Stimulated activated CD4-positive, alpha-beta T cell treated with anti-CD3 and anti-CD28 coated beads, Interleukin-1b, Interleukin-23, amount 100 ng/mL, for 1 hour (primary cell): ENCODE results near the gene KIAA1549.

Experiments used
- DNase-seq, 2 donors: peaks; one replicate each; pipeline ENCODE4 v3.0.0-alpha.2; 2020; ENCODE audit warnings: low read depth in 2 of 2

The KIAA1549 gene

DNA sequence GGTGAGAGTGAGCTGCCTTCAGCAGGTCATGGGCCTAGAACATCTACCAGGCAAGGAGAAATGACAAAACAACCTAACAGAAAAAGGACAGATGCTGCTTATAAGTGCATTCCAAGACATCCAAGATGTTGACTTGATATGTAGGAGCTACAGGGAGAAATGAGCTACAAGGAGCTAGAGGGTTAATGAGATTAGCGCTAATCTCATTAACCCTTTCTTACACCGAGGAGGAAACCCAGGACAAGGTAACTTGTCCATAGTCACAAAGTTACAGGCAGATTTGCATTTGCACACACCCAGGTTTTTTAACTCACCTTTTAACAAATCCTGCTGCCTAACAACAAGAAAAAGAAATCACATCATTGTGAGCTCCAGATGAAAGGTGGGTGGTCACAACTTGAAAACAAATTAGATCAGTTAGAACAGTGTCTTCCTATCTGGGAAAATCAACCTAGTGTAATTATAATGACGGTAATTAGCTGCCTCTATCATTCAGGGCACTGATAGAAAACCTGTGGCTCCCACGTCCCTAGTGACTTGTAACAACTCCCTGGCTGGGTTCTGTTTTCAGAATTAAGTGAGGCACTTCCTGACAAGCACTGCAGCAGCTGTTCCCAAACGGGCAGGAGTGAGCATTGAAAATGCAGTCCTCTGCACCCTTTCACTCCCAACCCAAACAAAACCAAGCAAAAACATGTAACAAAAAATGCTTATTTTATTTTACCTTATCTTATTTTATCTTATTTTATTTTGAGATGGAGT, 5.7 kb downstream of the KIAA1549 start:
- no peak for DNase-seq

DNA sequence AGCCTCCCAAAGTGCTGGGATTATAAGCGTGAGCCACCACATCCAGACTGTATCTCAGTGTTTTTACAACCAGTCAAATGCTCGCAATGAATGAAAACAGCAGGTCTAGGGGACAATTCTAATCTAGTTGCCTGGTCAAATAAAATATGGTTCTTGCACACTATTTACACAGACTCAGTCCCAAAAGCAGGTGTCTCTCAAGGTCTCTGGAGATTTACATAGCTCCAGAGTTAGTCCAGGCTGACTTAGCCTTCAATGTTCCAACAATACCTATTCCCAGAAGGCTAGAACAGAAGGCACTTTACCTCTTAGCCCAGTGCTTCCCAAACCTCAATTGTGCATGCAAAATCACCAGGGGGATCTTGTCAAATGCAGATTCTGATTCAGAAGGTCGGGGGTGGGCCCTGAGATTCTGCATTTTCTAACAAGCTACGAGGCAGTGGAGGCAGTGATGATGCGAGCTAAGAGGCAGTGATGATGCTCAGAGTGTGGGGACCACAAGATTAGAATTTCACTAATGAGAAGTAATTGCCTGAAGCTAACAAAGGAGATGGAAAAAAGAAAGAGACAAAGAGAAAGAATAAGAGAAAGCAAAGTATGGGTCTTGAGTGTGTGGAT, 6.4 kb downstream of the KIAA1549 start:
- DNase-seq, result no peak

DNA sequence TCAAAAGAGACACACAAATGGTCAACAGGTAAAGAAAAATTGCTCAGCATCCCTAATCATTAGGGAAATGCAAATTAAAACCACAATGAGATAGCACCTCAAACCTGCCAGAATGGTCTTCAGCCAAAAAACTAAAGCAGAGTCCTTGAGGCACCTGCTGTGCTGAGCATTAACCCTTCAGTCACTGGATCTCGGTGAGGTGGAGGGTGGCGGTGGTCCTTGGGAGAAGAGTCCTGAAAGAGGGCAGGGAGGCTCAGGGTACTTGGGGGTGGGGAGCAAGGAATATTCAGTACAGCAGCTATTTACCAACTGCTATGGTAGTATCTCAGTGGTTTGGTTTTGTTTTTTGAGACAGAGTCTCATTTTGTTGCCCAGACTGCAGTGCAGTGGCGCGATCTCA, 7.1 kb downstream of the KIAA1549 start:
- no peak for DNase-seq

DNA sequence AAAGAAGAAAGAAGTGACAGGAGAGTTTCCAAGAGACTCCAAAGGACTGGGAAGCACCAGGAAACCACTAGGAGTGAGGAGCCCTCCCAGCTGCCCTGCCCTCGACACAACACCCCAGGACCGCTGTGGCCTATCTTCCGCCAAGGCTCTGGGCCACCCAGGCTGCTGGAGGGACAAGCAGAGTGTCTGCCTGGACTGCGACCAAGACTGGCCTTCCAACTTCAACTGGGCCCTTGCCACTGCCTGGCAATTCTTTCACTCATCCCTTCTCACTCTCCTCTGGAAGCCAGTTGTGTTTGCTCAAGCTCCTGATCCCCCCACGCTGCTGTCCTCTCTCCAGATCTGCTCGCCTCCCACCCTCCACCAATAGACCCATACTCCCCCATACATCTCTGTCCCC, 10.2 kb downstream of the KIAA1549 start:
- no peak for DNase-seq

DNA sequence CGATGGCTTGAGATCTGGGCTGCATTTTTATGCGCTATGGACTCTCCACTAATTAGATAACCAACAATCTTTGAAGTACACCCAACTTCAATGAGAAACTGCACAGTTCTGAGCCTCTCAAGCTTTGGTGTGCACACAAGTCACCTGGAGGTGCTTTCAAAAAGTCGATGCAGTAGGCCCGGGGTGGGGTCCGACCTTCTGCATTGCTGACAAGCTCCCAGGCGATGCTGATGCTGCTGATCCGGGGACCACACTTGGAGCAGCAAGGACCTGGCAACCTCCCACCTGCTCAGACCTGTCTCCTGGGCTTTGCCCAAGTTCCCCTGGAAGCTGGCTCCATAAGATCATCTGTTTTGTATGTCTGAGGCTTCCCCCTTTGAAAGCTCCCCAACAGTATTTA, 10.7 kb downstream of the KIAA1549 start:
- no peak for DNase-seq

DNA sequence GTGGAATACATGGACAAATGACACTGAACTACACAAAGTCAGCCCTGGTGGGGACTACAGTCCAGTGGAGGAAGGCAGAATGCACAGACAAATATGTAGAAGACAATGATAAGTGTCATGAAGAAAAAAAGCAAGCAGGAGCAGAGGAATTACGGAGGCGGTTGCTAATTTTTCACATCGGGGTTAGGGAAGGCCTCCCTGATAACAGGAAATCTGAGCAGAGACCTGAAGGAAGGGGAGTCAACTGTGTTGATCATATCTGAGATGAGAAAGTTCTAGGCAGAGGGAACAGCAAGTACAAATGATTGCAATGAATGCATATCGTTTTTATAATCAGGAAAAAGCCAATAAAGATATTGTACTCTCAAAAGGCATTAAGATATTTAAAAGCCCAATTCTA, 14.0 kb downstream of the KIAA1549 start:
- DNase-seq, result no peak

DNA sequence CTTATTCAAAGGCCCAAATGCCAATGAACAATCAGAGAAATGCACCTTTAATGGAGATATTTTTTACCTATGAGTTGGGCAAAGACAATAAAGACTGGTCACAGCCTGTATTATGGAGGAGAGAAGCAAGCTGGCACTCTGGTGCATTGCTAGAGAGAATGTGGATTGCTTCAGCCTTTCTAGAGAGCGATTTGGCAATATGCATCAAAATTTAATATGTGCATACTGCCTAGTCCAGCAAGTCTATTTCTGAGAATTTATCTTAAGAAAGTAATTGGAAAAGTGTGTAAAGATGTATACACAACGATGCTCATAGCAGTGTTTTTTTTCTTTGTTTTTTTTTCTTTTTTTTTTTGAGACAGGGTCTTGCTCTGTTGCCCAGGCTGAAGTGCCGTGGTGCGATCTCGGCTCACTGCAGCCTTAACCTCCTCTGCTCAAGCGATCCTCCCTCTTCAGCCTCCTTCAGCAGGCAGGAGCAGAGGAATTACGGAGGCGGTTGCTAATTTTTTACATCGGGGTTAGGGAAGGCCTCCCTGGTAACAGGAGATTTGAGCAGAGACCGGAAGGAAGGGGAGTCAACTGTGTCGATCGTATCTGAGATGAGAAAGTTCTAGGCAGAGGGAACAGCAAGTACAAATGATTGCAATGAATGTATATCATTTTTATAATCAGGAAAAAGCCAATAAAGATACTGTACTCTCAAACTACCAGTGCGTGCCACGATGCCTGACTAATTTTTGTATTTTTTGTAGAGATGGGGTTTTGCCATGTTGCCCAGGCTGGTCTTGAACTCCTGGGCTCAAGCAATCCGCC, 16.4 kb downstream of the KIAA1549 start:
- no peak for DNase-seq

DNA sequence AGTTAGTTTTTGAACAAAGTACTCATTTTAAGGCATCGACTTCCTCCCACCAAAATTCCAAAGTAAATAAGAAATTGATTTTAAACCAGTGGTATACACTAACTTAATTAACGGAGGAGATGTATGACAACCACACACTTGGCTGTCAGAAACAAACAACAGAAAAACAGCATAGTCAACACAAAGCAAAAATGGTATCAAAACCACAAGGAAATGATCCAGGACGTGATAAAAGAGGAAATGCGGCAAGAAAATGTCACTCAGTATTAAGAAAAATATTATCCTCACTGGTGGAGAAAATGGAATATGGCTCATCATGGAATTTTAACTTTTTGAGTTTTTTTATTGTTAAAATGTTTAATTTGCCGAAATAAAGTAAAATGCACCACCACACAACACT, 17.5 kb downstream of the KIAA1549 start:
- DNase-seq, result no peak

DNA sequence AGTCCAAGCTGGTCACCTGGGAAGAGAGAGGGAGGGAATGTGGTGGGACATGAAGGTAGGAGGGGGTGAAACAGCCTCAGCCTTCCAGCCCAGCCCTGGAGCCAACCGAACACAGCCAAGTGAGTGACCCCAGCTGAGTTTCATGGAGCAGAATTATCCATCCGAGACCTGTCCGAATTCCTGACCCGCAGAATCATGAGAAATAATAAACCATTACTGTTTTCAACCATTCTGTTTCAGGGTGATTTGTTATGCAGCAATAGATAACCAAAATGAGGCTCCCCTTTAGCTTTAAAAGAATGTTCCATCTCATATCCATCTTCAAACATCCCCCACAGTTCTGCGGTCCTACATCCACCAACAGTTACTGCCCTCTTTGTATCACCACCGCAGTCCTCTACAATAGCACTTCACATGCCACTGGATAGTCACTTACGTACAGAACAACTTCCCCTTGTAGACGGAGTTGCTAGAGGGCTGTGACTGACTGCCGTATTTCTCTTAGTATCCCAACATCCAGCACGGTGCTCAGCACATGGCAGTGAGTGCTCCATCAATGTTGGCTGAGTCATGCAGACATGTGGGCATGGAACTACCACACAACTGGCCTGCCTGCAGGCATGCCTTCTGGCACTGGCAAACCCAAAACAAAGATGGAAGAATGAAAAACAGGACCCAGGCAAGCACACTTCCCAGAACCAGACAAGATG, 18.5 kb downstream of the KIAA1549 start:
- DNase-seq, result no peak

DNA sequence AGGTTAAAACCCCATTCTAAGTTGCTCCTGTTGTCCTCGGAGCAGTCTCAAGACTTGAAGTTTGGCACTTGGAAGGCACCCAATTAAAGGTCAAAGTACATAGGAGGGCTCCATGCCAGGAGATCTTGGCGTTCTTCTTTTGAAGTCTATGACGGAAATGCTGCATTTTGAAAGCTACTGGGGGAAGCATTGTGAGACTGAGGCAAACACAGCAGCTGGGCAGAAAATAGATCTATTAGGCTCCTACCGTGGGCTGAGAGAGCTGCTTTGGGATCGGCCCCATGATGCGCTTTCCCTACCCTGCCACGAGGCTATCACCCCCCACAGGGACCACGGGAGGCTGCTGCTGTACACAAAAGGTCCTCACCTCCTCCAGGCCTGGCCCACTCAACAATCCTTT, 20.0 kb downstream of the KIAA1549 start:
- DNase-seq, result no peak

DNA sequence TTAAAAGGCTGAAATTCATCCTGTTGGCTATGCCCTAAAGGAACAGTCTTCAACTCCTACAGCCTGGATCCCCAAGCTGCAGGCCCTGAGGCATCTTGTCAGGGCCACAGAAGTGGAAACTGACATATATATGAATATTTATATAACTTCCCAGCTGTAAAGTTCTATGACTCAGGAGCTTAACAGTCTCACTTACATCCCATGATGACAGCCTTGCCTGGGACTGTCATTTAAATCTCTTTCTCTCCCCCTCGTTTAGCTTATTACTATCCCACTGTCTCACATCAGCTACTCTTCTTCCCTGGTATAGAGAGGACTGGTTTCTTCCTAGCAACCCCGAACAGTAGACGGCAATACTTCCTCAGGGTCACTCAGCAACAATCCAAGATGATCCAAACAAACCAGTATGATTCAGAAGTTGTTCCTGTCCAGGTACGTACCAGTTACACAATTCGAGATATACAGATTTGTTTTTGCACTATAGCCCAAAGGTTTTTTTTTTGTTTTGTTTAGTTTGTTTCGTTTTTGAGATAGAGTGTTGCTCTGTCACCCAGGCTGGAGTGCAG, 22.7 kb downstream of the KIAA1549 start:
- DNase-seq, result no peak

DNA sequence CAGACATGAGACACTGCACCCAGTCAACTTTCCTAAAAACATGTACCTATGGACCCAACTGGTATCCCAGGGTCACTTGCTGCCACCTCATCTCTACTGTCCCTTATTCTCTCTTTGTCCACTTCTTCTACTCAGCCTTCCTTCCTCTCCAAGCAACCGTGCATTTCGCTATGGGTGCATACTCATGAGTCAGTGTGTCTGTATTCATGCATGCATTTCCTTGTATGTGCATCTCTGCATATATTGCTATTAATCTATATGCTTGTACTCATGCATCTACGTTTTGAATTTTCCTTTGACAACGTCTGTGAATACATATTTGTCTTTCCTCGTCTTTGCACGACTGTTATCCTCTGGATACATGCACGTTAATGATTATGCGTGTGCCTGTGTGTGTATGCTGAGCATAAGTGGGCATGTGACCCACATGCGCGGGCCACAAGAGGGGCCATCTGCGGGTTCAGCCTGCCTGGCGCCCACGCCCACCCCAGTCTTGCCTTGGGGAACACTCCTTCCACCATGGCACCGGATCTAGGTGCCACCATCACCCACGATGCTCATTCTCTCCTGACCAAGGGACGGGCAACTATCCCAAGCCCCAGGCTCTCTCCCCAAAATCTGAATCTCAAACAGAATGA, 23.3 kb downstream of the KIAA1549 start:
- no peak for DNase-seq

DNA sequence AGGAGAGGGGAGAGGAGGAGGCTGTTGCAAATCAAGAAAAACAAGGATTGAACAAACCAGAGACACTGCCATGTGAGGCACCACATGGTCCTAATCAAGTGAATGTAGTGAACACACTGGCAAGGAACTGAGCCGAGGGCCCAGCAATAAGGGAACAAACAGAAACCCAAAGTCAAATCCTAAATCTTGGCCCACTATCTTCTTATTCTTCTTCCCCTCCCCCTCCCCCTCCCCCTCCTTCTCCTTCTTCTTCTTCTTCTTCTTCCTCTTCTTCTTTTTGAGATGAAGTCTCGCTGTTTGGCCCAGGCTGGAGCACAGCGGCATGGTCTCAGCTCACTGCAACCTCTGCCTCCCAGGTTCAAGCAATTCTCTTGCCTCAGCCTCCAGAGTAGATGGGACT, 24.0 kb downstream of the KIAA1549 start:
- no peak for DNase-seq

DNA sequence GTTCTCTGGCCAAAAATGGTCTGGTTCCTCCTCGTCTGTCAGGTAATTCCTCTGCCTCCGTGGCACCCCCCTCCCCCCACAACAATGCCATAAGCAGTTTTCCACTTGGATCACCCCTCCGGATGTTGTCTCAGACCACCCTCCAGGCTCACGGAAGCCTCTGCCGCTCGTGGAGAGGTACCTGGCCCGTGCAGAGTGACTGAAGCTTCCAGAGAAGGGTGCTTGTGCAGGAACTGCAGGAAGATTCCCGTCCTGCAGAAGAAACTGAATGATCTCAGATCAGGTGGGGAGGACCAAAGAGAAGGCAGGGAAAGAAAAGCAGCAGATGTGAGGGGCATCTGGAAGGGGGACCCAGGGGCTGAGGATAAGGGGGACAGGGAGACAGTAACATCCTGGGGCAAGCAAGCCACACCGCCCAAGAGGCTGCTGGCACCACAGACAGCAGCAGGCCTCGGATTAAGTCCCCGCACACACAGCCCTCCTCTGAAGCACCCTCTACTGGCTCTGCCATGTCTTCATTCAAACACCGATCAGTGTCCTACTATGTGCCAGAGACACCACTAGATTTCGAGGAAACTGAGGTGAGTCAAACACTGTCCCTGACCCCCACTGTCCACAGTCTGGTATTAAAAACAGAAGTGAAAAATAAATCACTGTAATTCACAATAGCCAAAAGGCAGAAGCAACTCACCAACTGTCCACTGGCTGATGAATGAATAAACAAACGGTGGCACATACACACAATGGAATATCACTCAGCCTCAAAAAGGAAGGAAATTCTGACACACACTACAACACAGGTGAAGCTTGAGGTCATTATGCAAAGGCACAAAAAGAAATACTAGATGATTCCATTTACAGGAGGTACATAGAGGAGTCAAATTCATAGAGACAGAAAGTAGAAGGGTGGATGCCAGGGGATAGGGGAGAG, 26.4 kb downstream of the KIAA1549 start:
- DNase-seq, result no peak

DNA sequence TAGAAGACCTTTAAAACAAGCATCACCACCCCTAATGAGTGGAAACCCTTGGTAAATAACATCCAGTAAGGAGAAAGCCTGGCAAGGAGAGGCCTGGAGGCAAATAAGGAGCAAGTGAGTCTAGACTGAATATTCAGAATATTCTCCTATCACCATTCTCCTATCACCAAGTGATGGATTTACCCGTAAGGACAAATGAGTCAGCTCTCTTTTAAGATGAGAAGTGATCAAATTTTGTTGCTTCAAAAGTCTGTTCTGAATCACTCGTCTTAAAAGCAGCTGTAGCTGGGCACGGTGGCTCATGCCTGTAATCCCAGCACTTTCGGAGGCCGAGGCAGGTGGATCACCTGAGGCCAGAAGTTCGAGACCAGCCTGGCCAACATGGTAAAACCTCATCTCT, 28.4 kb downstream of the KIAA1549 start:
- no peak for DNase-seq

DNA sequence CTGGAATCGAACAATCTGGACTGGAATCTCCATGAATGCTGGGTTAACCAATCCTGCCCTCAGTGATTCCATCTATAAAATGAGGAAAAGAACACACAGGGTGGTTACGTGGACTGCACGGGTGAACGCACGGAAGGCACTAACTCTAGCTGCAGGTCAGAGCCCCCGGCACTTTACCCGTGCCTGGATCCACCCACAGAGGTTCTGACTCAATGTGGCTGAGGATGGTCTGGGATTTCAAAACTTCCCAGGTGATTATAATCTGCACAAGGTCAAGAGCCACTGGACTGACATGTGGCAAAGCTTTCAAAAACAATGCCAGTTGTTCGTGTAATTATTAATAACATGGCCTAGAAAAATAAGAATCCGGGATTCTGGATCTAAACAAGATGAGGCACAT, 29.2 kb downstream of the KIAA1549 start:
- DNase-seq, result no peak

DNA sequence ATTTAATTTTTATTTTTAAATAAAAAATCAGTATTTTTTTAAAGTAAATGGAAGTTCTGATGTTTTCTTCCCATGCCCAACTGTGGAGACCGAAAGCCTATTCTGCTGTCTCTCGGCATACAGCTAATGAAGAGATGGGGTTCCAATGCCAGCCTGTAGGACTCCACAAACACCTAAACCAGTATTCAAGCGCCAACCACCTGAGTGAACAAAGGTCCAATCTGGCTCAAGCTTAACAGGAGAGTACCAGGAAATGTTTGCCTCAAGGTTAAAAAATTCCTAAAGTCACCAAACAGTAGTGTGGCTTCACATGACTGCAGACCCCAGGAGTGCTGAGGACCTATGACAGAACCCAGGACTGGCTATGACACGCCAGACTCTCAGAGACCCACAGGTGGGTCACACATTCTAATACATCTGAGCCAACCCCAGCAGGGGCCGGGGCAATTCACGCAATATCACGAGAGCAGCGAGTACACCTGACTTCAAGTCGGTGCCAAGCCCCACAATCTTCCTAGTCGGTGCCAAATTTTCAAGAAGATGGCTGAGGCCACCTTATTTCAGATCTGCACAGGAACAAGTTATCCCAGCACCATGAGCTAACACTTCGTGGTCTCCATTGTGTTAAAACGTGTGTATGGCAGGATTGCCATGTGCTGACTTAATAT, 31.6 kb downstream of the KIAA1549 start:
- DNase-seq, result no peak

DNA sequence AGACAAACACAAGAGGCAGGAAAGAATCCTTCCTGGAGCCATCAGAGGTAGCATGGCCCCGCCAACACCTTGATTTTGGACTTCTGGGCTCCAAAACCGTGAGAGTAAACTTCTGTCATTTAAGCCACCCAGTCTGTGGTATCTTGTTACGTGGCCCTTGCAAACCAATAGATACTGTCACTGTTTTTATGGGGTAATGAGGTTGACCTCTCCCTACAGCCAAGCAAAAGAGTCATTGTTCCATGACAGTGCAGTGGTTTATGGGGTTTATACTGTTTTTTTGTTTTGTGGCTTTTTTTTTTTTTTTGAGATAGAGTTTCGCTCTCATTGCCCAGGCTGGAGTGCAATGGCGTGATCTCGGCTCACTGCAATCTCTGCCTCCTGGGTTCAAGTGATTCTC, 32.8 kb downstream of the KIAA1549 start:
- no peak for DNase-seq

DNA sequence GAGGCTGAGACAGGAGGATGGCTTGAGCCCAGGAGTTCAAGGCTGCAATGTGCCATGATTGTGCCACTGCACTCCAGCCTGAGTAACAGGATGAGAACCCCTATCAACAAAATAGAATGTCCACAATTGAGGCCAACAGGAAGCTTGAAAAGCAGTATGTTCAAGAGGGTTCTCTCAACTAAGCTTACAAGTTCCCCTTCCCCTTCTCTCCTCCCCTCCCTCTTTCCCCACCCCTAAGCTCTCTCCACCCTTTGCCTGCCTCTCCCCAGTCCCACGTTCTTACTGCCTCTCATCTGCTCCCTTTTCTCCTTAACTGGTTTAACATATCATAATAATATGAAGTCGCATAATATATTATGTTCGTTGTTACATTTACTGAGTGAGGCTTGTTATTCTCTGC, 35.4 kb downstream of the KIAA1549 start:
- DNase-seq, result no peak

DNA sequence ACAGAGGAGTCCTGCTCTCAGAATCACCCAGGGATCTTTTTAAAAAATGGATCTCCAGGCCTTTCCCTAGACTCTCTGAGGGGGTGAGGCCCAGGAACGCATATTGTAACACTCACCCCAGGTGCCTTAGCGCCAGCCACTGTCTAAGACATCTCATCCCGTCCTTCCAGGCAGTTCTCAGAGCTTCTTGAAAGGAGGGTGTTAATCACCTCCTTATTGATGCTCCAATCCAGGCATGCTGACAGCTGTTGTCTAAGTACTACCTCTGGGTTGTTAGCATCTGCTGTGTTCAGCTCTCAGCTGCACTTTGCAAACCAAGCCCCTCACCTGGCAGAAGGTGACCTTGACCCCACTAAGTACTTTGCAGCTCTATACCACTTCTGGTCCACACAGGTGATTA, 36.0 kb downstream of the KIAA1549 start:
- DNase-seq, result no peak
